Measurements from ENCODE around the gene APCDD1L.
A peak's percentile ranks its signal among the peaks of the same experiment; 100 is the strongest.

APCDD1L gene

GRCh38 chr20:58482416-58482815, 32.8 kb downstream of the APCDD1L start:
- DNase-seq, result no peak

GRCh38 chr20:58481481-58482021, 33.6 kb downstream of the APCDD1L start:
- DNase-seq, result peak; percentile 15 to 84

GRCh38 chr20:58480551-58481336, 34.5 kb downstream of the APCDD1L start:
- no peak for DNase-seq

GRCh38 chr20:58479726-58480440, 35.3 kb downstream of the APCDD1L start:
- DNase-seq, result no peak

GRCh38 chr20:58478141-58478805, 36.9 kb downstream of the APCDD1L start:
- DNase-seq, result no peak

- DNase-seq, result no peak
Observed at GRCh38 chr20:58475466-58475865, 39.7 kb downstream of the APCDD1L start.

GRCh38 chr20:58473453-58474425, 41.5 kb downstream of the APCDD1L start:
- DNase-seq, result no peak

GRCh38 chr20:58472273-58473018, 42.8 kb downstream of the APCDD1L start:
- no peak for DNase-seq

GRCh38 chr20:58471193-58472164, 43.7 kb downstream of the APCDD1L start:
- DNase-seq, result no peak

GRCh38 chr20:58470336-58471192, 44.6 kb downstream of the APCDD1L start:
- no peak for DNase-seq

- DNase-seq, result no peak
Observed at GRCh38 chr20:58469616-58470015, 45.6 kb downstream of the APCDD1L start.

- DNase-seq, result no peak
Observed at GRCh38 chr20:58467572-58468527, 47.3 kb downstream of the APCDD1L start.

GRCh38 chr20:58466729-58467571, 48.2 kb downstream of the APCDD1L start:
- DNase-seq, result no peak

GRCh38 chr20:58466095-58466708, 49.0 kb downstream of the APCDD1L start:
- DNase-seq, result no peak

GRCh38 chr20:58464838-58465237, 50.4 kb downstream of the APCDD1L start:
- DNase-seq, result no peak

GRCh38 chr20:58463256-58463655, 51.9 kb downstream of the APCDD1L start:
- no peak for DNase-seq

GRCh38 chr20:58461899-58462298, 53.3 kb downstream of the APCDD1L start:
- no peak for DNase-seq

Data from NCI-H526 (cell line).